Right lobe of liver (tissue), 4 donors: ENCODE data around the gene ZNF766.

Experiments used
- CTCF ChIP-seq, 4 donors: fragments of 200-600 bp in 3 of 4; fragments of 450-650 bp in 1 of 4; IDR thresholded peaks; one replicate each; pipeline versions ENCODE4 v1.5.1 to v1.8.0; 2016 to 2022; ENCODE audit warnings: antibody characterized with exemption in 4 of 4, mild to moderate bottlenecking in 2 of 4
- POLR2A ChIP-seq: fragments of 450-650 bp; IDR thresholded peaks from one replicate; pipeline ENCODE4 v1.6.1; 2017; ENCODE audit warnings: antibody characterized with exemption, mild to moderate bottlenecking
- donor health status: DM: no; HTN: no; CAD: no.
- donor health status: DM: no; HTN: no; CAD: no.
- donor health status: DM: no; HTN: yes; CAD: no.

GRCh38 chr19:52297601-52298364 is 28.4 kb downstream of the ZNF766 start:
- TF ChIP-seq CTCF (IDR thresholded peaks at IDR 0.05): no peak
- TF ChIP-seq POLR2A: no peak
